Activated T-cell treated with anti-CD3 and anti-CD28 coated beads for 24 hours (primary cell): ENCODE results near the gene CCR6.
"Not testable (repeated sequence)": the region's sequence is repeated elsewhere in the genome, so short reads cannot be mapped to it uniquely, and the experiment has no call there.

Source experiments
- DNase-seq: peaks from one replicate; pipeline ENCODE4 v3.0.0-alpha.2; 2020; ENCODE audit warnings: low read depth

CCR6 gene

DNA sequence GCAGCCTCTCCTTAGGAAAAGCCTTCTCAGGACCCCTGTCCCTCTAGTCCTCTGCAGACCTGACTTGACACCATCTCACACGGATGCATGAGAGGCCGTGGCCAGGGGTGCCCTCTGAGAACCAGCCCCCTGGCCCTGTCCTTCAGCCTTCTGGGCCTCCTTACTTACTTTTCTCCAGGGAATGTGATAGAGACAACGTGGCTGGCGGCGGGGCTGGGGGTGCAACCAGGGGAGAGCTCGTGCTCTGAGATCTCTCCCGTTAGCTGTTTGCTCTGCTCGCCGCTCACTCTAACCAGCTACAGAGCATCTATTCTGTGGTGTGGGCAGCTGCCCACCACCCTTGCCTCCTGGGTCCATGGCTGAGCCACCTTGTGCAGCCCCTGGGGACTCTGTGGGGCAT, 20.1 kb downstream of the CCR6 start:
- no peak for DNase-seq

GRCh38 chr6:167145461-167145860, 22.6 kb downstream of the CCR6 start:
- no peak for DNase-seq

GRCh38 chr6:167146135-167146534, 23.2 kb downstream of the CCR6 start:
- no peak for DNase-seq

DNA sequence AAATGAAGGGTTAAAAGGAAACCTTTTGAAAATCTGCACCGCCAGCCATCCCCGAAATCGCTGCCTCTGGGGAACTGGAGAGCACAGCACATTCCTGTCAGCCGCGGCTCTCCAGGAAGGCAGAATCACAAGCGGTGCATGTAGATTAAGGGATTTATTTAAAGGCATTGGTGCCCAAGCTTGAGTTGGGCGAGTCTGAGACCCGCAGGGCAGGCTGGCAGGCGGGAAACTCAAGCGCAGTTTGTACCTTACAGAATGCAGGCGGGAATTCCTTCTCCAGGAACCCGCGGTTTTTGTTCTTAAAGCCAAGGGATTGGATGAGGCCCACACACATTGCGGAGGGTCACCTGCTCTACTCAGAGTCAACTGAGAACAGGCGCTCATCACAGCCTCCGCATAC, 24.1 kb downstream of the CCR6 start:
- DNase-seq: no peak

DNA sequence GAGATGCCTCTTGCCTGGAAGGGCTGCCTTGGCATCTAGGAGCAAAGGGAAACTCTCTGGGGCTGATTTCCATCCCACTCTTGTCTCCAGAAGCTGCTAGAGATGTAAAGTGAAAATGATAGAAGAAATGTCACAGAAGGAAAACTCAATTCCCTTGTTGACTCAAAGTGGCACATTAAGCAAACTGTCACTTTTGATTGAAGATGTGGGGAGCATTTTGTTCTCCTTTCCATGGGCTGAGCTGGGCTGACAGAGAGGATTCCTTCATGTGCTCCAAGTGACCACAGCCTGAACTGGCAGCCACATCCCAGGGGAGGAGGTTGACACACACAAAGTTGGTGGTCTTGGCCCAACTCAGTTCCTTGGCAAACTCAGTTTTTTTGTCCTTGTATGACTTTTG, 25.1 kb downstream of the CCR6 start:
- no peak for DNase-seq

DNA sequence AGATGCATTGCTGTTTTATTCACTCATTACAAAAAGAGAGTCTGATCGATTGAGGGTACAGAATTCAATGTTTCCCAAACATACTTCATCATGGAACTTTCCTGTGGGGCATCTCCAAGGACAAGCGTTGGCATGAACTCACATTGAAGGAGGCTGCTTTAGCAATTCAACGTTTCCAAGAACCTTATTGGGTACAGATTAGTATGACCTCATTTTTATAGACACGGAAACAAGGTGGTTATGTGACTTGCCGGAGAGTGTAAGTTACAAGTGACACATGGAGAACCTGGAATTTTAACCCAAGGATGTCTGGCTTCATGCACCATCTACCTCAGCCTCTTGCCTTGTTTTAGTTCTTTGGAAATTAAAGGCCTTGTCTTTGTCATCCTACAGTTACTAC, 26.1 kb downstream of the CCR6 start:
- no peak for DNase-seq

- no peak for DNase-seq
Observed at GRCh38 chr6:167150941-167151549, 28.1 kb downstream of the CCR6 start.

DNA sequence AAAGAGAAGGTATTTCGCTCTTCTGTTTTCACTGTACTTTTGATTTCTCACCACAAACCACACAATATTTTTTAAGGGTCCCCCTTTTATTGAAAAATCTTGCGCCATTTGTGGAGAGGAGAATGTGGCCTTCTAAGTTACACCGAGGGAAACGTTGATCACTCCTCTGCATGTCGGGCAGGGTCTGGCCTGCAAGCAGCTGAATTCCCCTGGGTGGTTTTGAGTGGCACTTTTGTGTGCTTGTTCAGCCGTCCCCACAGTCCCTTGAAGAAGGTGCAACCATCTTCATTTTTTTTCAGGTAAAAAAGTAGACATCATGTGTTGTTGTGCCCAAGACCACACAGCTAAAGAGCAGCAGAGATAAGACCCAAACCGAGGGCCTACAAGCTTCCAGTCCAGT, 28.8 kb downstream of the CCR6 start:
- DNase-seq: no peak

DNA sequence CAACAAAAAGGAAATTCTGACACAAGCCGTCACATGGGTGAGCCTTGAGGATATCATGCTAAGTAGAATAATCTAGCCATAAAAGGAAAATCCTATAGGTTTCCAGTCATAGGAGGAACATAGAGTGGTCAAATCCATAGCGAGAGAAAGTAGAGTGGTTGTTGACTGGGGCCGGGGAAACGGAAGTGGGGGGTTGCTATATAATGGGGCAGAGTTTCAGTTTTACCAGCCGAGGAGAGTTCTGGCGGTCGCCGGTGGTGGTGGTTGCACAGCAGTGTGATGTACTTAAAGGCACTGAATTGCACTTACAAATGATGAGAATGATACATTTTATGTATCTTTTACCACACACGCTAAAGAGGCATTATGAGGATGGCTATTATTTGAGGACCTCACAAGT, 30.0 kb downstream of the CCR6 start:
- DNase-seq: no peak

DNA sequence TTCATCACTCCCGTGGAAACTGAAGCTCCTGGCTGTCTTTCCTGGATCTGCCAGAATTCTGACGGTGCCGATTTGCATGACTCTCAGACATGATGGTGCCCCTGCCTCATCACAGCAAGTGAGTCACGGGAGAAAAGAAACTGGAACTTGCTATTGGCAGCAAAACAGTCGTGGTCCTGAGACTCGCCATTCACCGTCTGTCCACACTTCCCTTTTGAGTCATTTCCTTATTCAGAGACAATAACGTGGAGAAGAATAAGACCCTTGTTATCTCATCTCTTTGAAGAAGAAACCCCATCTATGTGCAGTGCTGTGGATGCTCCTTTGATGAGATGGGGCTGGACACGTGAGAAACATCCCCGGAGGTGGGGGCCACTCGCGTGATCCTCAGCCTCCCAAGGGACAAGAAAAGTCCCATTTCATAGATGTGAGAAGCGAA, 30.6 kb downstream of the CCR6 start:
- DNase-seq: no peak

DNA sequence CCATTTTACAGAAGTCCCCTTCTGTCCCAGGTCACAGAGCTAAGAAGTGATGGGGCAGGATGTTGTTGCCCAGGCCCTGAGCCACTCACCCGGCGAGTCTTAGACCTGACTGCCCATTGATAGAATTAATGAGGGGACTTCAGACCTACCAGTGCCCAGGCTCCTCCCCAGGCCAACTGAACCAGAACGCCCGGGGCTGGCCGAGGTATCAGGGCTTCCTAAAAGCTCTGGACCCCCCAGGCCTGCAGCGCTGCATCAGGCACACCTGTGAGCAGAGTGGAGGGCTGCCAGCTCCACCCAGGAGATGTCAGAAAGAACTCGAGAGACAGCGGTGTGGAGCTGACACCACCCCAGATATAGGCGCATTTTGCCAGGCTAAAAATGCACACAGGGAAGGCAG, 31.4 kb downstream of the CCR6 start:
- no peak for DNase-seq

DNA sequence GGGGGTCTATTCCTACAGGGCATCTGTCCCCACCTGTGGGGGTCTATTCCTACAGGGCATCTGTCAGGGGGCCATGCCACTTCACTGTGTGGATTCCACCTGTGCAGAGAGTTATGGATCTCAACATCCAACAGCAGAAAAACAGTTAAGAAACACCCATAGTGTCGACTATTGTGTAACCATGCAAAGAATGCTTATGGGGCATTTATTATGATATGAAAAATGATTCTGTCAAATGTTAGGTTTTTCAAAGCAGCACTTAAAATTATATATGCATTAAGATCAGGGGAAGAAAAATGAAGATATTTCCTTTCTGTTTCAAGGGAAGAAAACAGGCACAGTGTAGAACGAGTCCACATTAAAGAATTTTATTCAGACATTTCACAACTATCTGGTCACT, 32.0 kb downstream of the CCR6 start:
- no peak for DNase-seq

- DNase-seq: no peak
Observed at GRCh38 chr6:167157414-167157813, 34.5 kb downstream of the CCR6 start.

DNA sequence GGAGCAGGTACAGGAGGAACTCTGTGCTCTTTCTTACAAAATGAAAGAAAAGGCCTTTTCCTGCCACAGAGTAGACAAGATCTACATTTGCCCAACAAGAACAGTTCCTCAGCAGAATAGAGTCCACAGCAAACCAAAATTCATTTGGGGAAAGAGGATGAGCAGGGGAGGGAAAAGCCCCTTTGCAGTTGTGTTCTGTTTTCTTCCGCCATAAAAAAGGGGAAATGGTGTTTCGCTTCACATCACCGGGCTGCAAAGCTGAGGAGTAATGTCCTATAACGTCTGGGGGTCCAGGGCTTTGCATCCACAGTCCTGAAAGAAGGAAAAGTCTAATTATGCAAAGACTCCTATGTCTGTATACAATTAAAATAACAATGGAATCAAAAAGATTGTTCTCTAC, 35.0 kb downstream of the CCR6 start, which contains the start of gene GPR31:
TSS of gene GPR31 (minus strand) at position 118 of the 400 bp plus-strand sequence. CDS start 149 bp downstream, outside the sequence.
- no peak for DNase-seq

GRCh38 chr6:167161851-167162467, 39.1 kb downstream of the CCR6 start:
- DNase-seq: no peak

GRCh38 chr6:167162591-167162990, 39.7 kb downstream of the CCR6 start:
- DNase-seq: no peak

DNA sequence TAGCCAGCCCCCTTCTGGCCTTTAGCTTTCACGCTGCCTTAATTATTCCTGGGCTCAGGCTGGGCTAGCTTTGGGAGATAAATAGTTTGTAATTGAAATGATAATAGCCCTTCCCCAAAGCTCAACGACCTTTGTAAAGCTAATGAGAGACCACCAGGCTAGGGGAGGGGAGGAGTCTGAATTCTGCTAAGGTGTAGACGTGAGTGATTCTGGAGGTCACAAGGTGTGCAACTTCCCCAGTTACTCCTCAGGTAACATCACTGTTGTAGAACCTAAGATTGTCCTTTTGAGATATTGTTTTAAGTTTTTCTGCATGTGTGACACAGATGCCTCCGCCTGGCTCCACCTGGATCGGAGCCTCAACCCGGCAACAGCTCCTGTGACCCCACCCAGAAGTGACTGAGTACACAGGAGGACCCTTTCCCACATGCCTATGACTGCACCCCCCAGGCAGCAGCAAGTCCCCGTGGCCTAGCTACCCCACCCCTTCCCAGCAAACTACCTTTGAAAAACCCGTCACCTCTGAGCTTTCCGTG, 40.6 kb downstream of the CCR6 start:
- no peak for DNase-seq

DNA sequence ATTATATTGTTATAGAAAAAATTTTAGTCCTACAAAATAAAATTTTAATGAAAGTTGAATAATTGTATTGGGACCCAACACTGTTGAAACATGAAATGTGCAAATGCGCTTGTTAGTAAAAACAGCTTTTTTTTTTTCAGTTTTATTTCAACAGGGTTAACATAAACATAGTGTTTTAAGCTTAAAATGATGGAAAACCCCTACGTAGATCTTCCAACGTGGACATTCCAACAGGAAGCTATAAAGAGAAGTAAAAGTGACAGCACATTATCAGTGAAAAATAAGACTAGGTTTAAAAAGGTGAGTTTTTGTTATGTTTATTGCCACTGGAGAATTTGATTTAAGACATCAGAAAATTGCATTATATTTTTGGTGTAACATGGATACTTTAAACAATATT, 41.4 kb downstream of the CCR6 start:
- DNase-seq: no peak

DNA sequence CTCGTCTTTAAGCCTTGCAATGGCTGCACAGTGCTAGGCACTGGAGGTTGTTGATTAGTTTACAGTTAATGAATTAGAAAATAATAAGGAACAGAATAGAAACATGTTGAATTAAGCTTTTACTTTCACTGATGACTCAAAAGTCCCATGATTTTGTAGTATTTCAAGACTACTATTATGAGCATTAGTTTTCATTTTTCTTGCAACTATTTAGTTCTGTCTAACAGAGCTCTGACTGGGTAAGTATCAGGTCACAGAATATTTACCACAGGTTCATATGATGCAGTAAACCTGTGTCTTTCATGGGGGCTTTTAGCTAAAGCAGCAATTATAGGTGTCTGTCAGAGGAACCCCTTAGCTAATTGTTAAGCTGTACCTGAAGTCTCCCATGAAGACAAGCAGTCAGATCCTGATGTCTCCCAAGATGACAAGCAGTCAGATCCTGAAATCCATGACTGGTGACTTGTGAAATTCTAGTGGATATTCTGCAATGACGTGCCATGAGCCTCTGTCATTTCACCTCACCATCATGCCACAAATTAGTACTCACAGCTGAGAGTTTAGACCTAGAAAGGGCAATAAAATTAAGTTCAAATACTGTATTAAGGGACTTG, 43.1 kb downstream of the CCR6 start:
- DNase-seq: no peak

DNA sequence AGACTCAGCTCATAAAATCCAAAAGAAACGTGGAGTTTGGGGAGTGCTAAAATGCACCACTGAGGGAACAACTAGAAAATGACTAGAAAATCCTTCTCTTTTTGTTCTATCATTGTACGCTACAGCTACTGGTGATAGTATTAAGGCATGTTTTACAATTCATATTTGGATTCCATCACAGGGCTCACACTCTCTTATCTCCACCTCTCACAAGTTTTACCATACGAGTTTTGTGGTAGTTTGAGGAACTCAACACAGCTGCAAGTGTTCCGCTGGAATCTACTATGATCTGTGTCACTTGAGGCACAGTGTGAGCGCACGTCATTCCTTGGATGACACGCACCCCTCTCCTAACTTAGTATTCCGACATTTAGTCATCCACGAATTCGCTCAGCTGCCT, 44.8 kb downstream of the CCR6 start:
- not testable (repeated sequence) for DNase-seq

- DNase-seq: not testable (repeated sequence)
Observed at GRCh38 chr6:167168296-167168695, 45.4 kb downstream of the CCR6 start.

GRCh38 chr6:167169867-167170266, 47.0 kb downstream of the CCR6 start:
- DNase-seq: not testable (repeated sequence)

DNA sequence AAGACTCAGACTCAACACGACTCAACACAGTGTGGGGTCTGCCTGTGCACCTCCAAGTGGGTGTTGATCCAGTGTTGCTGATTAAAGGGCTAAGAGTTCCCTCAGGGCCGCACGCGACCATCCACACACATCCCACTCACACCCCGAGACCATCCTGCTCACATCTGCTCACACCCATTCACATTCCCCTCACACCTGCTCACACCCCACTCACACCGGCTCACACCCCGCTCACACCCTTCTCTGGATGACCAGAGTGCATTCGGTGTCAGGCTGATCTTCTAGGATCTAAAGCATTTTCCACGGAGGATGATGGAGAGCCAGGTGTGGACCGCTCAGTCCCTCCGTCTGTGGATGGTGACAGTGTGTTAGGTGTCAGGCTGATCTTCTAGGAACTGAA, 48.4 kb downstream of the CCR6 start:
- DNase-seq: not testable (repeated sequence)
